ENCODE data around the gene SOD2. TPM values are rescaled to one million over a fixed set of nuclear protein-coding genes. Genes with fewer than 3 reads are reported as not detected.

The SOD2 gene
- total and polyA plus RNA-seq, 2 of the 13 experiments (the other 11 are each of a cell fraction or from before 2014, with no cell fraction given): 304 to 309 TPM

DNA sequence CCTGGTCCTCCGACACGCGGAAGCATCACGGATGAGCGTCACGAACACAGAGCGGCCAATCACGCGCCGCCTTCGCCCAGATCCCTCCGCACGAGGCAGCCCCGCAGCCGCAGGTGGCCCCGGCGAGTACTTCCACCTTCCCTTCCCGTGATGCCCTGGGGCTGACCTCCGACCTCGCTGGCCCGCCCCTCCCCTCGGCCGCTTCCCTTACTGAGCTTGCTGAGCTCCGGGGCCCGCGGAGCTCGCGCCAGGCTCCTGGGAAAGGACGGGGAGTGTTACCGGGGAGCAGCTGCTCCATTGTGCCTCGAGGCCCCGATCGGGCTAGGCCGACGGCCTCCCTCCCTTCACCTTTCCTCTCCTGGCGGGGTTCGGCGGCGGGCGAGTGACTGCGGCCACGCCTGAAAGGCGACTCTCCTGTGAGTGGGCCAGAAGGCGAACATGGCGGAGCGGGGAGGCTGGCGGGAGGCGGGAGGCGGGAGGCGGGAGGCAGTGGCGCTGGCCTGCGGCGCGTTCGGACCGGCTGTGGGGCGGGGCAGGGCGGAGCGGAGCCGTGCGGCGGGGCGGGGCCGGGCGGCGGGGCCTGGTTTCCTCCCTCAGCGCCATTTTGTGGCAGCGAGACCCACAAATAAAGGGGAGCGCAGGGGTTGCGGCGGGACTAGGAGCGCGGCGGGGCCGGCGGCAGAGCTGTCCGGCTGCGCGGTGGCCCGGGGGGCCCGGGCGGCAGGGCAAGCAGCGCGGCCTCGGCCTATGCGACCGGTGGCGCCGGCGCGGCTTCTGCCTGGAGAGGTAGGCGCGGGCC lies 34.1 kb upstream of the SOD2 start, which contains the start of gene WTAP (continued):
- no peak for TF ChIP-seq FLYWCH1 (CRISPR knock-in tag; IDR thresholded peaks at IDR 0.05)
- TF ChIP-seq SP140L (CRISPR knock-in tag; IDR thresholded peaks at IDR 0.05; ENCODE audit: borderline replicate concordance): peak; percentile 96; the same call in 1 of the 2 replicates
- TF ChIP-seq HOXD1 (CRISPR knock-in tag; IDR thresholded peaks at IDR 0.05): peak; percentile 99
- peak; percentile 94 for TF ChIP-seq ZFY (CRISPR knock-in tag; IDR thresholded peaks at IDR 0.05)
- TF ChIP-seq ZFAT (CRISPR knock-in tag; conservative IDR thresholded peaks at IDR 0.05): no peak; the same call in none of the 2 replicates
- peak; percentile 85 for TF ChIP-seq HNRNPLL (IDR thresholded peaks at IDR 0.05; ENCODE audit: low read depth, low read length, poor library complexity, severe bottlenecking)
- TF ChIP-seq HNRNPUL1 (IDR thresholded peaks at IDR 0.05; ENCODE audit: low read depth, low read length): peak; percentile 97; the same call in 1 of the 2 replicates
- TF ChIP-seq HDAC6 (IDR thresholded peaks at IDR 0.05; ENCODE audit: low read depth, low read length): no peak
- TF ChIP-seq MTA3 (CRISPR knock-in tag; IDR thresholded peaks at IDR 0.05): no peak
- TF ChIP-seq CEBPB (IDR thresholded peaks at IDR 0.05; ENCODE audit: borderline replicate concordance, low read depth, low read length): no peak
- peak; percentile 99 for TF ChIP-seq ZNF788 (CRISPR knock-in tag; IDR thresholded peaks at IDR 0.05; ENCODE audit: borderline replicate concordance)

DNA sequence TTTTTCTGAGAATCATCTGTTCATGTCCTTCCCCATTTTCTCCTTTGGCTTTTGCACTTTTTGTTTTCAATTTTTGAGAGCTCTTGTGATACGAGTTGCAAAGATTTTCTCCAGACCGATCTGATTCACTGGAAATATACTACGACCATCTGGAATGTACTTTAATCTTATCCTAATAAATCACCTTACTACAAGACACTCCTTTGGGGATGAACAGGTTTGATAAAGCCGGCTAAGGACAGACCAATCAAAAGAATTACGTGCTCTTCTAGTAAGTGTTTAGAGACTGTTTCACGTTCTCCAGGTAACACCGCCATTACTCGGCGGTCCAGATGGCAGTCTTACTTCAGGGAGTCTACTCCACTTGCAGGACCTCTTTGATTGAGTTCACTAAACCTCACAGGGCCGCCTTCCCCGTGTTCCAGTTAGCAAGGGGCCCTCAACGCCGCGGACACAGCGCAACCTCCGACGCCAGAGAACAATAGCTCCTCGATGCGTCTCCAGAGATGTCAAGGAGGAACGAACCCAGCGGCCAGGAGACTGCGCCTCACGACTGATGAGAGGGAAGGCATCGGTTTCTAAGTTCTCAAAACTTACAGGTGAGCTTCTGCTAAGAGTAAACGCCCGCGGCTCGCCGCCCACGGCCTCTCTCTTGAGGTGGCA lies 33.3 kb upstream of the SOD2 start:
- Histone ChIP-seq H3K4me3 (replicated peaks in 1 of 3; ENCODE audit: insufficient read depth in 1 of 3, low read depth in 2 of 3, low read length in 3 of 3) (peak overlapping the region; percentile 53 to 97 (median 88)), H3K4me1 (ENCODE audit: insufficient read depth, low read length) (peaks cover 54% of the 10 kb centered on the region), H3K9ac (ENCODE audit: insufficient read depth, low read depth, low read length) (peak overlapping the region; percentile 99), H3K27me3 (ENCODE audit: control insufficient read depth in 1 of 2, insufficient read depth in 2 of 2, low read length in 2 of 2) (no peaks in the 10 kb centered on the region; a peak in 1 of 5 replicates), H3K79me2 (ENCODE audit: insufficient read depth, low read length) (peaks cover 87% of the 10 kb centered on the region), H3K36me3 (replicated peaks in 1 of 2; ENCODE audit: control insufficient read depth in 1 of 2, insufficient read depth in 2 of 2, low read length in 2 of 2) (peaks cover 0 to 4% of the 10 kb centered on the region in 2 experiments; a peak in 2 of 5 replicates), H2AFZ (ENCODE audit: low read length) (no peak overlapping the region), H3K4me2 (ENCODE audit: low read depth, low read length) (peak overlapping the region; percentile 92), H3K27ac (ENCODE audit: extremely low read length, insufficient read depth, low read length) (peak overlapping the region; percentile 99), H3K9me3 (ENCODE audit: low read length) (no peaks in the 10 kb centered on the region), H4K20me1 (ENCODE audit: insufficient read depth, low read length) (peaks cover 36% of the 10 kb centered on the region)
- FAIRE-seq: no peak
- intact Hi-C loops (cut with micrococcal nuclease; ENCODE audit: unreplicated experiment) (loop anchor here (2.0 kb wide), 1 partner anchor 62 kb away; the partner anchor contains the start of gene TCP1), in situ Hi-C loops (cut with HindIII; ENCODE audit: extremely low pct_ligation_motif_present, low pct_unique_long_range_greater_than_20kb) (loop anchor here (5.0 kb wide), 3 partner anchors 34 to 61 kb away; partner anchors contain the start of genes ACAT2, SOD2 and TCP1)
- CTCF ChIA-PET (ENCODE audit: low intra/inter-chr PET ratio, low total read pairs): no interaction called here
- ATAC-seq: peak; percentile 41
- 1% methylated on average over 24 of the region's 30 CpGs for WGBS (ENCODE audit: low lambda C conversion rate)
- POLR2A ChIA-PET: interaction anchor here (0.9 to 13.1 kb wide), 26 partner anchors 8 to 316 kb away, joined by 3 to 175 read pairs (median 5); partner anchors contain the start of genes ACAT2, MRPL18, SOD2 and TCP1
- BruUV-seq (replicated peaks): TSS peak; percentile 79
- no peak for DNase-seq (ENCODE audit: low spot score)
- TF ChIP-seq CC2D1A (CRISPR knock-in tag; IDR thresholded peaks at IDR 0.05) (no peak), RBM39 (IDR thresholded peaks at IDR 0.05; ENCODE audit: low read depth, low read length, poor library complexity, severe bottlenecking) (no peak), MLLT10 (CRISPR knock-in tag; IDR thresholded peaks at IDR 0.05) (peak; percentile 74), FLYWCH1 (CRISPR knock-in tag; IDR thresholded peaks at IDR 0.05) (peak; percentile 51; the same call in 1 of the 2 replicates), ZNF598 (CRISPR knock-in tag; IDR thresholded peaks at IDR 0.05; ENCODE audit: borderline replicate concordance) (peak; percentile 100), ZNF766 (CRISPR knock-in tag; IDR thresholded peaks at IDR 0.05; ENCODE audit: borderline replicate concordance) (0 out of 2 replicates have a peak, but pooled peaks have one; percentile 98), ZNF891 (CRISPR knock-in tag; IDR thresholded peaks at IDR 0.05) (peak; percentile 98; the same call in 1 of the 2 replicates), EP300 (IDR thresholded peaks at IDR 0.05; ENCODE audit: low read depth in 2 of 2, low read length in 2 of 2) (0 out of 4 replicates have a peak, but pooled peaks of 1 of the 2 experiments have one; percentile 37), EP300 (CRISPR knock-in tag; IDR thresholded peaks at IDR 0.05; ENCODE audit: borderline replicate concordance) (no peak), SMARCC2 (IDR thresholded peaks at IDR 0.05) (no peak)
- TF ChIP-seq, protein P1, sequence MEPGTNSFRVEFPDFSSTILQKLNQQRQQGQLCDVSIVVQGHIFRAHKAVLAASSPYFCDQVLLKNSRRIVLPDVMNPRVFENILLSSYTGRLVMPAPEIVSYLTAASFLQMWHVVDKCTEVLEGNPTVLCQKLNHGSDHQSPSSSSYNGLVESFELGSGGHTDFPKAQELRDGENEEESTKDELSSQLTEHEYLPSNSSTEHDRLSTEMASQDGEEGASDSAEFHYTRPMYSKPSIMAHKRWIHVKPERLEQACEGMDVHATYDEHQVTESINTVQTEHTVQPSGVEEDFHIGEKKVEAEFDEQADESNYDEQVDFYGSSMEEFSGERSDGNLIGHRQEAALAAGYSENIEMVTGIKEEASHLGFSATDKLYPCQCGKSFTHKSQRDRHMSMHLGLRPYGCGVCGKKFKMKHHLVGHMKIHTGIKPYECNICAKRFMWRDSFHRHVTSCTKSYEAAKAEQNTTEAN (CRISPR knock-in tag; conservative IDR thresholded peaks at IDR 0.05): no peak
